Hepatocyte (in vitro differentiated cells): ENCODE results near the gene PWWP3B.

Source experiments
- EZH2 ChIP-seq: fragments of 200-600 bp; sonication (generic); IDR thresholded peaks from 2 replicates; pipeline ENCODE4 v1.6.1; 2016; ENCODE audit warnings: antibody characterized with exemption, mild to moderate bottlenecking, borderline replicate concordance
- EZH2phosphoT487 ChIP-seq: fragments of 200-600 bp; sonication (generic); IDR thresholded peaks from one replicate; pipeline ENCODE4 v1.6.1; 2018; ENCODE audit warnings: antibody characterized with exemption, mild to moderate bottlenecking, low read depth, moderate library complexity; ENCODE audit not compliant: unreplicated experiment, severe bottlenecking
- TF ChIP-seq, protein P1 (sequence below): fragments of 200-600 bp; sonication (generic); IDR thresholded peaks from 2 replicates; pipeline ENCODE4 v1.5.1; 2016; ENCODE audit warnings: antibody characterized with exemption, mild to moderate bottlenecking; ENCODE audit not compliant: poor library complexity

- TF ChIP-seq, protein P1, sequence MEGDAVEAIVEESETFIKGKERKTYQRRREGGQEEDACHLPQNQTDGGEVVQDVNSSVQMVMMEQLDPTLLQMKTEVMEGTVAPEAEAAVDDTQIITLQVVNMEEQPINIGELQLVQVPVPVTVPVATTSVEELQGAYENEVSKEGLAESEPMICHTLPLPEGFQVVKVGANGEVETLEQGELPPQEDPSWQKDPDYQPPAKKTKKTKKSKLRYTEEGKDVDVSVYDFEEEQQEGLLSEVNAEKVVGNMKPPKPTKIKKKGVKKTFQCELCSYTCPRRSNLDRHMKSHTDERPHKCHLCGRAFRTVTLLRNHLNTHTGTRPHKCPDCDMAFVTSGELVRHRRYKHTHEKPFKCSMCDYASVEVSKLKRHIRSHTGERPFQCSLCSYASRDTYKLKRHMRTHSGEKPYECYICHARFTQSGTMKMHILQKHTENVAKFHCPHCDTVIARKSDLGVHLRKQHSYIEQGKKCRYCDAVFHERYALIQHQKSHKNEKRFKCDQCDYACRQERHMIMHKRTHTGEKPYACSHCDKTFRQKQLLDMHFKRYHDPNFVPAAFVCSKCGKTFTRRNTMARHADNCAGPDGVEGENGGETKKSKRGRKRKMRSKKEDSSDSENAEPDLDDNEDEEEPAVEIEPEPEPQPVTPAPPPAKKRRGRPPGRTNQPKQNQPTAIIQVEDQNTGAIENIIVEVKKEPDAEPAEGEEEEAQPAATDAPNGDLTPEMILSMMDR = no peak
- TF ChIP-seq EZH2 = no peak
- no peak for TF ChIP-seq EZH2phosphoT487
These were observed at the start of gene PWWP3B for GRCh38 chrX:106168107-106168506.
